ENCODE measurements around the gene CNTNAP2. TPM values are rescaled to one million over a fixed set of nuclear protein-coding genes. Genes with fewer than 3 reads are reported as not detected.

CNTNAP2 gene
- total RNA-seq, 1 experiment from 2014 or later = 0.03 TPM

DNA sequence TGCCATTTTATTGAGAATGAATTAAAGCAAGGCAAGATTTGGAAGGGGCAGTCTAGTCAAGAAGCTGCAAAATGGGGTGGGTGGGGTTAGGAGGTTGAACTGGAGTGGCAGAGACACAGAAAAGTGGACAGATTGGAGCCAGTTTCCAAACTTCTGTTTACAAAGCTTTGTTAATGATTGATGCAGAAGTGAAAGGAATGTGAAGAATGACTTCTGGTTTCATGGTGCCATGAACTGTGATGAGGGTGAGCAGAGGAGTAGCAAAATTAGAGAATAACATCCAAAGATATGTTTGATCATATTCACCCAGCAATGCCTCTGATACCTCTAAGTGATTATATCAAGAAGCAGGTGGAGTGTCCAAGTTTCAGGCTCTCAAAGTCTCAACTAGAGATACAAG is 1356.0 kb downstream of the CNTNAP2 start:
- DNase-seq (ENCODE audit: low spot score) = no peak

DNA sequence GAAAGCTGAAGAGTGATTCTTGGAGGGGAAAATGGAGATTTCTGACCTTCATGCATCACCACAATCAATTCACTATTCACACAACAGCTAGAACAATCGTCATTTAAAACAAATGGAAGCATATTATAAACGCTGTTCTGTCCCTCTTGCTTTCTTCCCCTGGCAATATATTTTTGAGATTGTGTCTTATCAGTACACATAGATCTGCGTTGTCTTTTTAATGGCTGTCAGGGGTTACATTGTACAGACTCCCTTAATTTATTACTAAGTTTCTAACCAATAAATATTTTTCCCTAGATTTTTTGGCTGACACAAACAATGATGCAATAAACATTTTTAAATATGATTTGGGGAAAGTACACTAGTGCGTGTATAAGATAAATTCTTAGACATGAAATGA is 1358.3 kb downstream of the CNTNAP2 start:
- DNase-seq (ENCODE audit: low spot score) = no peak

- no peak for DNase-seq (ENCODE audit: low spot score)
These were observed 1360.9 kb downstream of the CNTNAP2 start for GRCh38 chr7:147477526-147477925.

- no peak for DNase-seq (ENCODE audit: low spot score)
These were observed 1362.2 kb downstream of the CNTNAP2 start for GRCh38 chr7:147478796-147479195.

DNA sequence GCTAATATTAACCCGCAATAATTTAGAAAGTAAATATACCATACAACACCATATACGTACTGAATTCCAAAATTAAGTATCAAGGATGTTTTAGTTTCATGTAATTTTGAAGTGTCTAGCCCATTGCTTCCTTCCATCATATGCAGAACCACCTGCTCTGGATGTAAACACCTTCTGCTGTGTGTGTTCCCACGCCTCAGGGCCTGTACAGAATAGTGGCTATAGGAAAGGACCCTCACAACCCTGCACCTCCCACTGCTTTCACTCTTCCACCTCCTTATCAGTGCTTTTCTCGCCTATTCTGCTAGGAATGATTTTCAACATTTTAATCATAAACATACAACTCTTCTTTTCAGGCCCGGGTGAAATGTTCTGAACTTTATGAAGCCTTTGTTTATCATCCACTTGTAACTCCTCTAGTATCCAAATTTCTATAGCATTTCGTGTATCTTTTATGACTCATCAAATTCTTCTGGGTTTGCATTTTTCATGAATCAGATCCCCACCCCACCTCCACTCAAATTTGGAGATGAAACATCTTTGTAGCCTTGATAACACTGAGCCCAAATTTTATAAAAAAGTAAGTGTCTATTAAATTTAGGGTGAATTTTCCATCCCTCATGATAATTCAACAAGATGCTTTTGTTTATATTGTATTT is 1367.2 kb downstream of the CNTNAP2 start:
- no peak for DNase-seq (ENCODE audit: low spot score)

DNA sequence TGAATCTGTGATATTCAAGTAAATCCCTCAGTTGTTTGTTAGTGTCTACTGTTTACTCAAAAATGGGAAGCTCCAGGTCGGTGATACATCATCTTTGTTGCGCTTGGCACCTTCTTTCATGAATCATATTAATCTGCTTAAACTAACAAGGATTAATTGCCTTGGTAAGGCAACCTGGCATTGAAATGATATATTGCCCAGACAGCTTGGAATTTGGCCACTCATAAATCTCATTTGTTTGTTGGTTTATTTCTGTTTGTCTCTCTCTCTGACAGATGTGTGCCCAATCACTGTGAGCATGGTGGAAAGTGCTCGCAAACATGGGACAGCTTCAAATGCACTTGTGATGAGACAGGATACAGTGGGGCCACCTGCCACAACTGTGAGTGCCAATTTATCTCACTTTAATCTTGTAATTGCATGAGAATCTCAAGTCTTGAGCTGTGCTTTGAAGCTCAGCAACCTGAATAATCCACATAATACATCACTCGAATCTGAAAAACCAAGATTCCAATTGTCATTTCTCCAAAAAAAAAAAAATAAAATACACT is 1369.1 kb downstream of the CNTNAP2 start:
- no peak for DNase-seq (ENCODE audit: low spot score)

- no peak for DNase-seq (ENCODE audit: low spot score)
These were observed 1376.0 kb downstream of the CNTNAP2 start for GRCh38 chr7:147492606-147493005.

- no peak for DNase-seq (ENCODE audit: low spot score)
These were observed 1379.6 kb downstream of the CNTNAP2 start for GRCh38 chr7:147496209-147496608.

DNA sequence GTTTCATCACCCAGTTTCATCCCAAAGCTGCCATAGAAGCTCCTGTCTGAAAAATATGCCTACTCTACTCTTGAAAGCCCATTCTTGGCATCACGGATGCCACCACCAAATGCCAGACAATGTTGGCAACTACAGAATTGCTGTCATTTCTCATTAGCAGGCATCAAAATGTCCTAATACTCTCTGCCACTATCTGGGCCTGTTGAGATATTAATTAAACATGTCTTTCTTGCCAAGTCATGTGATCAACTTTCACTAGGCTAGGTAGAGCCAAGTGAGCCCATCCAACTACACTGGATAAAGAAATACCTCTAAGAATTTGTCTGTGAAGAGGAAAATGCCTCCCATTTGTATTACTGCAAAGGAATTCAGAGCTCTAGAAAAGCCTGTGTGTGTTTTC is 1380.6 kb downstream of the CNTNAP2 start:
- no peak for DNase-seq (ENCODE audit: low spot score)

GRCh38 chr7:147498081-147498480 is 1381.5 kb downstream of the CNTNAP2 start:
- no peak for DNase-seq (ENCODE audit: low spot score)

GRCh38 chr7:147509035-147509501 is 1392.5 kb downstream of the CNTNAP2 start:
- DNase-seq (ENCODE audit: low spot score) = no peak

DNA sequence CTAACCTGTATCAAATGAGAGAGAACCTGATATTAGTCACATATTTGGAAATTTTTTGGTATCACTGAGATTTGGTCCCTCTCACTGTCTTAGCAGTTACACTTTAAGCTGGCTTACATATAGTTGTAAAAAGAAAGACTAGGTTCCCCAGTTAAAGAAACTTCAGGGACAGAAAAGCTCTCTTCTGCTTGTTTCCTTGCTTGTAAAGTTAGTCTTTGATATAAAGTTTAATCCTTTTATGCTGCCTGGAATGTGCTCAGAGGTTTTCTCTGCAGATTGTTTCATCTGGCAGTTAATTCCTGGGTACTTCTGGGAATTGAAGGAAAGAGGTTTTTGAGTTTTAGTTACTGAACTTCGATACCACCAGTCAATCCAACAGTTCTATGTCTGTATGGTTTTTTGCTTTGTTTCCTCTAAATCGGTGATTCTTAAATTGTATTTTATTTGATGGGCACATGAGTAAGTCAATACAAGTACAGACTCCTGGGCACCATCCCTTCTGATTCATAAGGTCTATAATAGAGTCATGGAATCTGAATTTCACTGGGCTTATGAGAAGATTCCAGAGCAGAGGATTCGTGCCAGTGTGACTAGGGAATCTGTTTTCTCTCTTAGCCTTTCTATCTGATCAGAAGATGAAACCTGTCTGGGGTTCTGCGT is 1393.1 kb downstream of the CNTNAP2 start:
- no peak for DNase-seq (ENCODE audit: low spot score)

- DNase-seq (ENCODE audit: low spot score) = no peak
These were observed 1393.6 kb downstream of the CNTNAP2 start for GRCh38 chr7:147510201-147510542.

GRCh38 chr7:147510923-147511322 is 1394.3 kb downstream of the CNTNAP2 start:
- no peak for DNase-seq (ENCODE audit: low spot score)

DNA sequence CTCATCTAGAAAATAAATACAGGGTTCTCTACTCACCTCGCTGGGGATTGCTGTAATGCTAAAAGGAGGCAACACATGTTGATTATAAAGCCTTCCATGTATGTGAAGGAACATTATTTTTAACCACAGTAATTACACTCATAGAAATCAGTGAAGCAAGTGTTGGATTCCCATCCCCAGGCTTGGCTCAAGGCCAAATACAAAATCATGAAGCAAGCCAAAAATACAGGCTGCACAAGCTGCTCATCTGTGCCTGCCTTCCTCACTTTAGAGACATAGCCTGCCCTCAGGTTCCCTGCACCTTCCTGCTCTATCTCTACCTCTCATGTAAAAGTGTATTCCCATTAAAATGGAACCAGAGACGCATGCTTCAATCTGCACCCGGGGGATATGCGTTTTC is 1396.8 kb downstream of the CNTNAP2 start:
- DNase-seq (ENCODE audit: low spot score) = no peak

DNA sequence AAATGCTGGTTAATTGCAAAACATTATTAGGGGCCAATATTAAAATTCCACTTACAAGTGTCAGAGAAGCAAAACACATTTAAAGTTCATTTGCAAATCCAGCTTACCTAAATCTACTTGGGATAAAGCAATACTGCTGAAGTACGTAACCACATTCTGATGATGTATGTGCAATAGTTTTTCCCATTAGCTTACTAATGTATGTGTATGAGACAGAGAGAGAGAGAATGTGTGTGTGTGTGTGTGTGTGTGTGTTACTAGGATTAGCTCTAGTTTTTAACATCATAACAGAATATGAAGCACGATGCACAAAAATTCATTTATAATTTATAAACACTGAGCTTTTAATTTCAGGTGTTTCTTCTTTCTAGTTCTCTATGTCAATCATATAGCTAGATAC is 1399.8 kb downstream of the CNTNAP2 start:
- DNase-seq (ENCODE audit: low spot score) = no peak

DNA sequence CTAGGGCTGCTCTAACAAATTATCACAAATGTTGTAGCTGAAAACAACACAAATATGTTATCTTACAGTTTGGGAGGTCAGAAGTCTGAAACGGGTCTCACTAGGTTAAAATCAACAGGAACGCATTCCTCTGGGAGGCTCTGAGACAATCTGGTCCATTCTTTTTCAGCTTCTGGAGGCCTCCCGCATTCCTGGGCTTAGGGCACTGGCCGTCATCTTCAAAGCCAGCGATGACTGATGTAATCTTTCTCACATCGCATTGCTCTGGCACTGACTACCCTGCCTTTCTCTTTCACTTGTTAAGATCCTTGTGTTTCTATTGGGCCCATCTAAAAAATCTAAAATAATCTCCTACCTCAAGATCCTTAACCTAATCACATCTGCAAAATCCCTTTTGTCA is 1402.5 kb downstream of the CNTNAP2 start:
- DNase-seq (ENCODE audit: low spot score) = no peak

DNA sequence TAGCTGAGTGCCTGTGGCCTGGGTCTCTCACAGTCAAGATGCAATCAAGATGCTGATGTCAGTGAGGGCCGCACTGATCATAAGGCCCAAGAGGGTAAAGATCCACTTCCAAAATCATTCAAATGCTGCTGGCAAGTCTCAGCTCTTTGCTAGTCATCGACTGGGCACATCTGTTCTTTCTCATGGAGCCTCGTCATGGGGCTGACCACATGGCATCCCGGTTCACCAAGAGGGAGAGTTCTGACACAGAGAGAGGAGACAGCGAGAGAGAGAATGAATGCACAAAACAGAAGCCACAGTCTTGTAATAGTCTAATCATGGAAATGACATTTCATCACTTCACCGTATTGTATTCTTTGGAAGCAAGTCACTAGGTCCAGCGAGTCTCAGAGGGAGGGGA is 1406.5 kb downstream of the CNTNAP2 start:
- no peak for DNase-seq (ENCODE audit: low spot score)

- no peak for DNase-seq (ENCODE audit: low spot score)
These were observed 1408.2 kb downstream of the CNTNAP2 start for GRCh38 chr7:147524726-147525250.

DNA sequence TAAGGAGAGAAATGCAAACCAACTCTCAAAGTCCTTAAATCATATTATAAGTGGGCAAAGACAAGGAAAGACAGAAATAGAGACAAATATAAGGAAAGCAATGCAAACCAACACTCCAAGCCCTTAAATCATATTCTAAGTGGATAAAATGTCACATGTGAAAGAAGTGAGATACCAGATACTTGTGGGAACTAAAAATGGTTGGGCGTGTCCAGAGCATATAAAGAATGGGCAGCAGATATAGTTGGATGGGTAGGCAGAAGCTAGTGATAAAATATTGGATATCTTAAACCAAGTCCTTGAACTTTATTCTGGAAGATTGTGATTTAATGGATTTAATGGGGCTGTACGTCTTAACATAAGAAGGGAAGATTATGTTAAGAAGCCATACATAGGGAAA is 1408.7 kb downstream of the CNTNAP2 start:
- no peak for DNase-seq (ENCODE audit: low spot score)

DNA sequence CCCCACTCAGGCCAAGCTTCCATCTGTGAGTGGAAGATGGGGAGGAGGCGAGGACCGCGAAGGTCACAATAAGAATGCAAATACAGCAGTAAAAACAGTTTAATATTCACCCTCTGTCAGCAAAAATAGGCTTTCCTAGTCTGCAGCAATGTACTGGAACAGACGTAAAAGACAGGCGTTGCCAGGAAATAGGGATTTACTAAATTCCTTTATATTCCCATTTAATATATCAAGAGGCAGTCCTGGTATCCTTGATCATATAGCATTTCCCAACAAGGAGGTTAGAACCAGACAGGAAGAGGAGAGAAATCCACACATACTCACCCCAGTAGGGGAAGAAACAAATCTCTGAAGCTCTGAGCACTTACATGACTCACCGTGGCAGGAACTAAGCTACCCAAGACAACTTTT is 1419.1 kb downstream of the CNTNAP2 start:
- no peak for DNase-seq (ENCODE audit: low spot score)

GRCh38 chr7:147539685-147540084 is 1423.1 kb downstream of the CNTNAP2 start:
- no peak for DNase-seq (ENCODE audit: low spot score)

- no peak for DNase-seq (ENCODE audit: low spot score)
These were observed 1424.1 kb downstream of the CNTNAP2 start for GRCh38 chr7:147540743-147541142.

Data from HT-29 (cell line).